Stimulated activated CD8-positive, alpha-beta memory T cell treated with anti-CD3 and anti-CD28 coated beads, Interleukin-12 subunit alpha, Interleukin-12 subunit beta, amount 100 ng/mL, for 24 hours (primary cell): ENCODE measurements around the gene NKX6-2.
"Not testable (repeated sequence)": the region's sequence is repeated elsewhere in the genome, so short reads cannot be mapped to it uniquely, and the experiment has no call there.

ENCODE experiments used
- DNase-seq: peaks from one replicate; pipeline ENCODE4 v3.0.0-alpha.2; 2020; ENCODE audit errors: extremely low read depth

NKX6-2 gene

GRCh38 chr10:132797986-132798385 is 12.0 kb upstream of the NKX6-2 start:
- DNase-seq = not testable (repeated sequence)

GRCh38 chr10:132796846-132797245 is 10.9 kb upstream of the NKX6-2 start:
- DNase-seq = no peak

GRCh38 chr10:132793871-132794849 is 8.2 kb upstream of the NKX6-2 start:
- no peak for DNase-seq

- DNase-seq = no peak
Measured at GRCh38 chr10:132793213-132793612, 7.3 kb upstream of the NKX6-2 start.

GRCh38 chr10:132792796-132793195 is 6.8 kb upstream of the NKX6-2 start:
- no peak for DNase-seq

- DNase-seq = not testable (repeated sequence)
Measured at GRCh38 chr10:132792099-132792498, 6.2 kb upstream of the NKX6-2 start.

- DNase-seq = no peak
Measured at GRCh38 chr10:132790934-132791829, 5.2 kb upstream of the NKX6-2 start.

GRCh38 chr10:132790470-132790869 is 4.5 kb upstream of the NKX6-2 start:
- no peak for DNase-seq

GRCh38 chr10:132789659-132790148 is 3.8 kb upstream of the NKX6-2 start:
- DNase-seq = no peak

GRCh38 chr10:132788831-132789219 is 2.9 kb upstream of the NKX6-2 start:
- DNase-seq = no peak

GRCh38 chr10:132788180-132788830 is 2.4 kb upstream of the NKX6-2 start:
- DNase-seq = no peak

- DNase-seq = no peak
Measured at GRCh38 chr10:132787495-132788179, 1.7 kb upstream of the NKX6-2 start.

- no peak for DNase-seq
Measured at GRCh38 chr10:132786884-132787494, 1.0 kb upstream of the NKX6-2 start.

GRCh38 chr10:132786476-132786883 is 533 bp upstream of the NKX6-2 start:
- no peak for DNase-seq

GRCh38 chr10:132784866-132785722 is 853 bp downstream of the NKX6-2 start:
- no peak for DNase-seq

- DNase-seq = no peak
Measured at GRCh38 chr10:132783940-132784865, 1.7 kb downstream of the NKX6-2 start.

- no peak for DNase-seq
Measured at GRCh38 chr10:132783165-132783939, 2.6 kb downstream of the NKX6-2 start.

GRCh38 chr10:132781556-132781955 is 4.4 kb downstream of the NKX6-2 start:
- DNase-seq = no peak
